Coronary artery (tissue), 2 donors: ENCODE measurements around the gene DISC1.

Experiments
- DNase-seq: peaks from one replicate; pipeline ENCODE4 v3.0.0-alpha.2; 2017; ENCODE audit warnings: low spot score
- H3K27ac ChIP-seq, 2 donors: fragments of 200-600 bp; sonication (generic); one replicate each; pipeline ENCODE4 v1.5.1; 2016 to 2019
- H3K4me3 ChIP-seq: fragments of 200-600 bp; sonication (generic); 2 replicates; pipeline ENCODE4 v1.5.1; 2016; ENCODE audit warnings: mild to moderate bottlenecking, moderate library complexity
- TF ChIP-seq, protein P1 (sequence below): fragments of 200-600 bp; sonication (generic); IDR thresholded peaks from one replicate; pipeline ENCODE4 v1.5.1; 2019; ENCODE audit warnings: antibody characterized with exemption

Gene DISC1

DNA sequence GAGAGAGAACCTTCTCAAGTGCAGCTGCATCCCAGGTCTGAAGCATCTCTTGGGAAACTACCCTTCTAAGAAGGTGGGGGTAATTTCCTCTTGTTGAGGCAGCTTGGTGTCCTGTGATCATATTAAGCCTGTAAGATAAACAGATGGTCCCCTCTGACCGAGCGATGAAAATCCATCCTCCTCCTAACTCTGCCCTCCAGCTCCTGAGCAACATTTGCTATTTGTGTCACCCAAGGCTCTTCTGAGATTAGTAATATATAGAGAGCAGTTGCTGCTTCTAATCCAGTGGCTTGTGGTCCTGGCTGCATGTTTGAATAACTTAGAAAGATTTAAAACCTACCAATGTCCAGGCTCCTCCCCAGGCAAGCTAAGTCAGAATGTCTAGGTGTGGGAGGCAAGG lies 123.7 kb downstream of the DISC1 start:
- TF ChIP-seq, protein P1, sequence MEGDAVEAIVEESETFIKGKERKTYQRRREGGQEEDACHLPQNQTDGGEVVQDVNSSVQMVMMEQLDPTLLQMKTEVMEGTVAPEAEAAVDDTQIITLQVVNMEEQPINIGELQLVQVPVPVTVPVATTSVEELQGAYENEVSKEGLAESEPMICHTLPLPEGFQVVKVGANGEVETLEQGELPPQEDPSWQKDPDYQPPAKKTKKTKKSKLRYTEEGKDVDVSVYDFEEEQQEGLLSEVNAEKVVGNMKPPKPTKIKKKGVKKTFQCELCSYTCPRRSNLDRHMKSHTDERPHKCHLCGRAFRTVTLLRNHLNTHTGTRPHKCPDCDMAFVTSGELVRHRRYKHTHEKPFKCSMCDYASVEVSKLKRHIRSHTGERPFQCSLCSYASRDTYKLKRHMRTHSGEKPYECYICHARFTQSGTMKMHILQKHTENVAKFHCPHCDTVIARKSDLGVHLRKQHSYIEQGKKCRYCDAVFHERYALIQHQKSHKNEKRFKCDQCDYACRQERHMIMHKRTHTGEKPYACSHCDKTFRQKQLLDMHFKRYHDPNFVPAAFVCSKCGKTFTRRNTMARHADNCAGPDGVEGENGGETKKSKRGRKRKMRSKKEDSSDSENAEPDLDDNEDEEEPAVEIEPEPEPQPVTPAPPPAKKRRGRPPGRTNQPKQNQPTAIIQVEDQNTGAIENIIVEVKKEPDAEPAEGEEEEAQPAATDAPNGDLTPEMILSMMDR: no peak

DNA sequence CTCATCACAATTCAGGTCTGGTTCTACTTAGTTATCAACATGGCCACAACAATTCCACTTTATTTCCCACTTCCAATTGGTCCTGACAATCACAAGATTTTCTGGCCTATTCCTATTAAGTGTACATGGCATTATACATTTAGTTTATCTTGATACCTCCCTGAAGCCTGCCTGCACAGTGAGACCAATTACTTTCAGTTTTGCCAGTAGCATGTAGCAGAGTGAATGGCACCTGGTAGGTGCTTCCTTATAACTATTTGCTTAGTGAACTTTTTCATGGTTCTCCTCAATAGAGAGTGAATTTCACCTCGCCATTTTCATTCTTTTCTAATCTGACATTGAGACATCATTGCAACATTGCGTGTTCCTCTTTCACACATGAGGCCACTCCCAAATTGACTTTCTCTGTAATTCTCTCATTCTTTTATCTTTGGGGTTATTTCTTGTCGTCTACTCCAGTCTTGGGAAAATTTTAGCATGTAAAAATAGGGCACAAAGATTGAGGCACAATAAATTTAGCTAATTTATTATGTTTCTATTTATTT lies 124.3 kb downstream of the DISC1 start:
- Histone ChIP-seq H3K27ac (no peak overlapping the region), H3K4me3 (no peak overlapping the region)
- no peak for DNase-seq
- TF ChIP-seq, protein P1: no peak

More for the DNA sequence above, 123.7 kb downstream of the DISC1 start:
- Histone ChIP-seq H3K4me3 (no peak overlapping the region), H3K27ac (no peak overlapping the region)
- no peak for DNase-seq

DNA sequence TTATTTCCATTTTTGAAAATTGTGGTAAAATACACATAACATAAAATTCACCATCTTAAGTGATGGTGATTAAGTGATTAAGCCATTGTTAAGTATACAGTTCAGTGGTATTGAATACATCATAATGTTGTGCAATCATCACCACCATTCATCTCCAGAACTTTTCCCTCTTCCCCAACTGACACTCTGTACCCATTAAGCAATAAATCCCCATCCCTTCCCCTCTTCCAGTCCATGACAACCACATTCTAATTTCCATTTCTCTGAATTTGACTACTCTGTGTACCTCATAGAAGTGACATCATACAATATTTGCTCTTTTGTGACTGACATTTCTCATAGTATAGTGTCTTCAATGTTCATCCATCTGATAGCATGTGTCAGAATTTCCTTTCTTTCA lies 124.8 kb downstream of the DISC1 start:
- DNase-seq: no peak
- Histone ChIP-seq H3K27ac (no peak overlapping the region), H3K4me3 (no peak overlapping the region)
- TF ChIP-seq, protein P1: no peak

DNA sequence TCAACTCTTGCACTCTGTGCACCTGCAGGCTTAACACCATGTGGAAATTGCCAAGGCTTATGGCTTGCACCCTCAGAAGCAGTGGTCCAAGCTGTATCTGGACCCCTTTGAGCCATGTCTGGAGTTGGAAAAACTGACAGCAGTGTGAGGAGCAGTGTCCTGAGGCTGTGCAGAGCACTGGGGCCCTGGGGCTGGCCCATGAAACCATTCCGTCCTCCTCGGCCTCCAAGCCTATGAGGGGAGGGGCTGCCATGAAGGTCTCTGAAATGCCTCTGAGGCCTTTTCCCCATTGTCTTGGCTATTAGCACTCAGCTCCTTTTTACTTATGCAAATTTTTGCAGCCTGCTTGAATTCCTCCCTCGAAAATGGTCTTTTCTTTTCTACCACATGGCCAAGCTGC lies 126.7 kb downstream of the DISC1 start:
- TF ChIP-seq, protein P1: no peak
- H3K27ac ChIP-seq: no peak overlapping the region
- no peak overlapping the region for H3K4me3 ChIP-seq
- DNase-seq: no peak

DNA sequence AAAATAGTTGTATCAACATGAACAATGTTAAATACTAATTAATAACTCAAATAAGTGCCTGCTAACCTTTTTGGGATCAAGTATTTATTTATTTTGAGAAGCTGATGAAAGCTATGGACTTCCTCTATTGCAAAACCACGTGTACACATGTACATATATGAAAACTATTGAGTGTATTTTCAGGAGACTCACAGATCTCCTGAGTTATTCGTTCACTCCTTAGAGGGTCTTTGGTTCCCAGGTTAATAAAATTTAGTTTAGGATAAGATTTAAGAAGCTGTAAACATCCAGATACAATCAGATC lies 130.5 kb downstream of the DISC1 start:
- TF ChIP-seq, protein P1: no peak
- Histone ChIP-seq H3K27ac (no peak overlapping the region), H3K4me3 (peak overlapping the region; percentile 35)
- DNase-seq: no peak

DNA sequence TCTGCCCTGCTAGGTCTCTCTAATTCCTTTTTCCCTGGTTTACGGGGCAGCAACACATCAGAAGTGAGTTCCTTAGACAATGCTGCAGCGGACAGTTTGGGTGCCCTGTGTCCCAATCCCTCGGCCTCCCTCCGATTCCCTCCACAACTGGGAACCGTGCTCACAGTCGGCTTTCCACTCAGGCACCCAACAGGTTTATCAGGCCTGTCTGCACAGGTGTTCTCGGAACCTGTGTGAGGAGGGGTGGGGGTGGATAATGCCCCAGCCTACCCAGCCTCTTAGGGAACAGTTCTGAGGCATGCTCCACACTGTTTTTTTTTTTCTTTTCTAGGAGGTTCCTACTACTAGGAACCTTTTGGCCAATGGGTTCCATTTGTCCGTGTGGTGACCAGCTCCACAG lies 131.2 kb downstream of the DISC1 start:
- TF ChIP-seq, protein P1: no peak
- no peak for DNase-seq
- Histone ChIP-seq H3K4me3 (no peak overlapping the region), H3K27ac (no peak overlapping the region)

DNA sequence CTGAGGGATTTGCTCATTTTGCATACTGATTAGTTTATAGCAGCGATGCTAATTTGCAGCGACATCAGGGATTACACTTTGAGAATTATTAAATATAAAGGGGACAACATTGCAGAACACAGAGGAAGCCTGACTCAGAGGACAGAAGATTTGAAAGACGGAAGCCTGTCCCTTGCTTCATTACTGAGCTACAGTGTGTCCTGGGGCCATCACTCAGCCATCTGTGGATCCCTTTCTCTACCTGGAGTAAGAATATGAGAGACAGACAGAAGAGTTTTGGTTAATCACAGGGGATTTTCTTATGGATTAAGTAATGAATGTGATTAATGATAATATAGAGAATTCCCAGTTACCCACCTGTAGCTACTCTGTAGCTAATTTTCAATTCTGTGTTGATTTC lies 134.7 kb downstream of the DISC1 start:
- H3K4me3 ChIP-seq: no peak overlapping the region
- TF ChIP-seq, protein P1: no peak
- DNase-seq: no peak
- H3K27ac ChIP-seq: no peak overlapping the region
